Measurements from ENCODE around the gene CTSZ.

The CTSZ gene

DNA sequence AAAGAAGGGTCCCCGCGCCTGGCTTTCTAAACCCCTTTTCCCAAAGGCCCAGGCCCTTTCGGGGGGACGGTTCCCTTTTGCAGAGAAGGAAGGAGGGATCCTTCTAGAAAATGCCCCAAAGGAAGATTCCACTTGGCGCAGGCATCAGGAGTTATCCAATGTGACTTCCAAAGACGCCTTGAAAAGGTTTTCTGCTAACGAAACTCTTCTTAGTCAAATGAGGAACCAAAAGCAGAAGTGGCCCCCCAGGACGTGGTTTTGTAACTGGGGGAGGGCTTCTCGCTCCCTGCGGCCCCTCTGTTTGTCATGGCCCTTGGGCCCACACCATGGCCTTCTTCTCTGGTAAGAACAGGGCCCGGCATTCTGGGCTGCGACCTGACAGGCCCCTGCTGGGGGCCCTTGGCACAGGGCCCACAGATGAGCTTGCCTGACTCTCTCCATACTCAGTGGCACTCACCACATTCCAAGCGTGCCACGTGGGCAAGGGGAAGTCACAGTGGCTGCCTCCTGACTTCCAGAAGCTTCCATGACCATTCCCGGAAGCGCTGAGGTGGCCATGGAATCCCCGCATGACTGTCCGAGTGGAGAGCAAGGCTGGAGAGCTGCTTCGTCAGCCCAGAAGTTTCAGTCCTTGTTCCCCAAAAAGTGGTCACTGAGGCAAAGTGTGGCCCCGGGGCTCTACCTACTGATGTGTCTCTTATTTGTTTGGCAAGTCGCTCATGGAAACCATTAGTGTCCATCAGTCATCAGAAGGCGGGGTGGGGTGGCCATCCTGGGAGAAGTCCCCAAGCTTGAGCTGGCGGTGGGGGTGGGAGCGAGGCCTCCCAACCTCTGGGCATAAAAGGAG, 834 bp upstream of the CTSZ start:
- peak overlapping the region; percentile 45 for H3K9ac ChIP-seq (ENCODE audit: low read length)
- H3K4me3 ChIP-seq (ENCODE audit: low read length), result no peak overlapping the region
- H3K27me3 ChIP-seq (ENCODE audit: control insufficient read depth, insufficient read depth, low read length), result no peaks in the 10 kb centered on the region
- no peaks in the 10 kb centered on the region for H3K9me3 ChIP-seq (ENCODE audit: control insufficient read depth, low read length)
- peaks cover 58% of the 10 kb centered on the region for H3K4me1 ChIP-seq (ENCODE audit: control insufficient read depth, insufficient read depth, low read length)
- H3K36me3 ChIP-seq (ENCODE audit: control insufficient read depth, insufficient read depth, low read length), result no peaks in the 10 kb centered on the region

DNA sequence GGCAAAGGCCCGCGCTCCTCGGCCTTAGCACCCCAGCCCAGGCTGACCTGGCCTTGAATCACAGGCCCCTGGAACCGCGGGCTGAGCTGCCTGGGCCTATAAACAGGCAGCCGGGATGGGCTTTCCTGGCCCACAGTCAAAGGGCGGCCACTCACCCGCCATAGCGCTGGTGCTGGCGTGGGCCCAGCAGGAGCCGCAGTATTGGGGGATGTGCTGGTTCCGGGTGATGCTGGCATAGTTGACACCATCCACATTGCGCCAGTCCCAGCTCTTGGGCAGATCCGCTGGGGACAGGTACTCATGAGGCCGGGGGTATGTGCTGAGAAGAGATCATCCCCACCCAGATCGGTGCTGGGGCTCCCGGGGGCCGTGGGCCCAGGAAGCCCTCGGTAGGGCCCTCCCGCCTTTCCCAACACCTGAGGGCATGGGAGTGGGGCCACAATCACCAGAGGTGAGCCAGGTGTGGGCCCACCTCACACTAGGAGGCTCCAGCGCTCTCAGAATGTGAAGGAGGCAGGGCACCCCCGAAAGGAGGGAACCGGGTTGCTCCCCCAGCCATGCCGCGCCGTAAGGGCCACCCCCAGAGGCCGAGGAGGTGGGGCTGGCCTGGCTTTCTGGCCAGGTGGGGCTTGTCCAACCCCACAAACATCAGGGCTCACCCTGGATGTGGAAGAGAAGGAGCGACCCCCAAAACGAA, 739 bp downstream of the CTSZ start:
- Histone ChIP-seq H3K27me3 (ENCODE audit: control insufficient read depth, insufficient read depth, low read length) (no peaks in the 10 kb centered on the region), H3K9me3 (ENCODE audit: control insufficient read depth, low read length) (no peaks in the 10 kb centered on the region), H3K4me1 (ENCODE audit: control insufficient read depth, insufficient read depth, low read length) (peaks cover 54% of the 10 kb centered on the region), H3K9ac (ENCODE audit: low read length) (peak overlapping the region; percentile 91), H3K36me3 (ENCODE audit: control insufficient read depth, insufficient read depth, low read length) (no peaks in the 10 kb centered on the region), H3K4me3 (ENCODE audit: low read length) (peak overlapping the region; percentile 56)

- H3K4me1 ChIP-seq (ENCODE audit: control insufficient read depth, insufficient read depth, low read length), result peaks cover 48% of the 10 kb centered on the region
- H3K4me3 ChIP-seq (ENCODE audit: low read length), result peak overlapping the region; percentile 56
- H3K9me3 ChIP-seq (ENCODE audit: control insufficient read depth, low read length), result no peaks in the 10 kb centered on the region
- H3K36me3 ChIP-seq (ENCODE audit: control insufficient read depth, insufficient read depth, low read length), result no peaks in the 10 kb centered on the region
- no peaks in the 10 kb centered on the region for H3K27me3 ChIP-seq (ENCODE audit: control insufficient read depth, insufficient read depth, low read length)
- H3K9ac ChIP-seq (ENCODE audit: low read length), result peak overlapping the region; percentile 91
Measured at GRCh38 chr20:59005523-59006166, 1.4 kb downstream of the CTSZ start.

- no peaks in the 10 kb centered on the region for H3K27me3 ChIP-seq (ENCODE audit: control insufficient read depth, insufficient read depth, low read length)
- no peak overlapping the region for H3K9ac ChIP-seq (ENCODE audit: low read length)
- no peaks in the 10 kb centered on the region for H3K36me3 ChIP-seq (ENCODE audit: control insufficient read depth, insufficient read depth, low read length)
- no peaks in the 10 kb centered on the region for H3K9me3 ChIP-seq (ENCODE audit: control insufficient read depth, low read length)
- peak overlapping the region; percentile 56 for H3K4me3 ChIP-seq (ENCODE audit: low read length)
- peaks cover 41% of the 10 kb centered on the region for H3K4me1 ChIP-seq (ENCODE audit: control insufficient read depth, insufficient read depth, low read length)
Measured at GRCh38 chr20:59004763-59005522, 2.1 kb downstream of the CTSZ start.

DNA sequence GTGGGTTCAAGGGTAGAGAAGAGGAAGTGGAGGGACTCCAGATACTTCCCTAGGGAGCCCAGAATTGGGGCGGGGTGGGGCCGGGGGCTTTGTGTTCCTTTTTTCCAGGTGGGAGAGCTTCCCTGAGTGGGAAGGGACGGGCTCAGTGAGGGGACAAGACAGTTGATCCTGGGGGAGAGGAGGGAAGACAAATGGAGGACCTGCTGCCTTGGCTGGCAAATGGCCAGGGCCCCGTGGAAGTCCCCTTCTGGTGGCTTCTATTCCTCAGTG, 2.6 kb downstream of the CTSZ start:
- Histone ChIP-seq H3K9me3 (ENCODE audit: control insufficient read depth, low read length) (no peaks in the 10 kb centered on the region), H3K4me1 (ENCODE audit: control insufficient read depth, insufficient read depth, low read length) (peaks cover 37% of the 10 kb centered on the region), H3K4me3 (ENCODE audit: low read length) (no peak overlapping the region), H3K36me3 (ENCODE audit: control insufficient read depth, insufficient read depth, low read length) (no peaks in the 10 kb centered on the region), H3K27me3 (ENCODE audit: control insufficient read depth, insufficient read depth, low read length) (no peaks in the 10 kb centered on the region), H3K9ac (ENCODE audit: low read length) (no peak overlapping the region)

- no peaks in the 10 kb centered on the region for H3K9me3 ChIP-seq (ENCODE audit: control insufficient read depth, low read length)
- H3K36me3 ChIP-seq (ENCODE audit: control insufficient read depth, insufficient read depth, low read length), result no peaks in the 10 kb centered on the region
- peaks cover 37% of the 10 kb centered on the region for H3K4me1 ChIP-seq (ENCODE audit: control insufficient read depth, insufficient read depth, low read length)
- no peak overlapping the region for H3K9ac ChIP-seq (ENCODE audit: low read length)
- no peak overlapping the region for H3K4me3 ChIP-seq (ENCODE audit: low read length)
- no peaks in the 10 kb centered on the region for H3K27me3 ChIP-seq (ENCODE audit: control insufficient read depth, insufficient read depth, low read length)
Measured at GRCh38 chr20:59003836-59004492, 3.1 kb downstream of the CTSZ start.

DNA sequence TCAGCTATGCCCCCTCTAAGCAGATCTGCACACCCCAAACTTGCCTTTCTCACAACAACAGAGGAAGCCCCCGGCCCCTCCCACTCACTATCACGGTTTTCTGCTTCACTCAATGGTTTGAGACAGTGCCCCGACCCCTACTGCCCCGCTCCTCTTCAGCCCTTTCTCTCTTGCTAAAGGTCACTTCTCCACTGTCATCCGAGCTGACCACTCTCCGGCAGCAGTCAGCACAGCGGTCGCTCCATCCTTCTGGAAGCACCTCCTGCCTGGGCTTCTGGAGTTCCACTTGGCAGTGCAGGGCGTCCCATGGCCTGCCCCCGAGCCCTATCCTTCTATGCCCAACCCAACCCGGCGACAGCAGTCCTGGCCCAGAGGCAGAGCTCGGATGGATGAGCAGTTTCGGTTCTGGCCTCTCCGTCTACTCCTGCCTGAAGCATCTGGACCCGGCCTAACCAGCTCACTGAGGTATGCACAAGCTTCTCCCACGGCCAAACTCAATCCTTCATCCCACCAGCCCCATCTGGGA, 4.1 kb downstream of the CTSZ start:
- H3K4me1 ChIP-seq (ENCODE audit: control insufficient read depth, insufficient read depth, low read length), result peaks cover 35% of the 10 kb centered on the region
- no peaks in the 10 kb centered on the region for H3K36me3 ChIP-seq (ENCODE audit: control insufficient read depth, insufficient read depth, low read length)
- no peaks in the 10 kb centered on the region for H3K9me3 ChIP-seq (ENCODE audit: control insufficient read depth, low read length)
- H3K9ac ChIP-seq (ENCODE audit: low read length), result no peak overlapping the region
- H3K4me3 ChIP-seq (ENCODE audit: low read length), result no peak overlapping the region
- H3K27me3 ChIP-seq (ENCODE audit: control insufficient read depth, insufficient read depth, low read length), result no peaks in the 10 kb centered on the region

GRCh38 chr20:59002388-59002787, 4.7 kb downstream of the CTSZ start:
- Histone ChIP-seq H3K9me3 (ENCODE audit: control insufficient read depth, low read length) (no peaks in the 10 kb centered on the region), H3K9ac (ENCODE audit: low read length) (no peak overlapping the region), H3K4me3 (ENCODE audit: low read length) (no peak overlapping the region), H3K4me1 (ENCODE audit: control insufficient read depth, insufficient read depth, low read length) (peaks cover 29% of the 10 kb centered on the region), H3K27me3 (ENCODE audit: control insufficient read depth, insufficient read depth, low read length) (no peaks in the 10 kb centered on the region), H3K36me3 (ENCODE audit: control insufficient read depth, insufficient read depth, low read length) (no peaks in the 10 kb centered on the region)

- Histone ChIP-seq H3K36me3 (ENCODE audit: control insufficient read depth, insufficient read depth, low read length) (no peaks in the 10 kb centered on the region), H3K4me3 (ENCODE audit: low read length) (no peak overlapping the region)
Measured at GRCh38 chr20:59001449-59002171, 5.4 kb downstream of the CTSZ start.

GRCh38 chr20:59001068-59001448, 6.0 kb downstream of the CTSZ start:
- Histone ChIP-seq H3K4me1 (ENCODE audit: control insufficient read depth, insufficient read depth, low read length) (peaks cover 22% of the 10 kb centered on the region), H3K9ac (ENCODE audit: low read length) (no peak overlapping the region), H3K4me3 (ENCODE audit: low read length) (no peak overlapping the region), H3K9me3 (ENCODE audit: control insufficient read depth, low read length) (no peaks in the 10 kb centered on the region), H3K36me3 (ENCODE audit: control insufficient read depth, insufficient read depth, low read length) (peaks cover 1% of the 10 kb centered on the region), H3K27me3 (ENCODE audit: control insufficient read depth, insufficient read depth, low read length) (no peaks in the 10 kb centered on the region)

More at GRCh38 chr20:59001449-59002171, 5.4 kb downstream of the CTSZ start:
- Histone ChIP-seq H3K4me1 (ENCODE audit: control insufficient read depth, insufficient read depth, low read length) (peaks cover 27% of the 10 kb centered on the region), H3K27me3 (ENCODE audit: control insufficient read depth, insufficient read depth, low read length) (no peaks in the 10 kb centered on the region), H3K9me3 (ENCODE audit: control insufficient read depth, low read length) (no peaks in the 10 kb centered on the region), H3K9ac (ENCODE audit: low read length) (no peak overlapping the region)

GRCh38 chr20:59000326-59000725, 6.7 kb downstream of the CTSZ start:
- H3K9ac ChIP-seq (ENCODE audit: low read length), result no peak overlapping the region
- no peaks in the 10 kb centered on the region for H3K27me3 ChIP-seq (ENCODE audit: control insufficient read depth, insufficient read depth, low read length)
- H3K9me3 ChIP-seq (ENCODE audit: control insufficient read depth, low read length), result no peaks in the 10 kb centered on the region
- H3K4me1 ChIP-seq (ENCODE audit: control insufficient read depth, insufficient read depth, low read length), result peaks cover 15% of the 10 kb centered on the region
- H3K4me3 ChIP-seq (ENCODE audit: low read length), result no peak overlapping the region
- peaks cover 8% of the 10 kb centered on the region for H3K36me3 ChIP-seq (ENCODE audit: control insufficient read depth, insufficient read depth, low read length)

Measured in mucosa of stomach (tissue), 1 donor.